22Rv1 (cell line): Measurements from ENCODE around the gene HTR2A.

ENCODE experiments used
- CTCF ChIP-seq: fragments of 450-650 bp; IDR thresholded peaks from 2 replicates; pipeline ENCODE4 v1.5.1; 2017; ENCODE audit warnings: mild to moderate bottlenecking
- ZFX ChIP-seq: fragments of 450-650 bp; IDR thresholded peaks from 2 replicates; pipeline ENCODE4 v1.6.1; 2017; ENCODE audit warnings: antibody characterized with exemption, borderline replicate concordance

GRCh38 chr13:46844431-46844830 lies 52.4 kb downstream of the HTR2A start:
- no peak for TF ChIP-seq CTCF
- TF ChIP-seq ZFX = no peak
